ENCODE results near the gene MUC4.
"Not testable (repeated sequence)": the region's sequence is repeated elsewhere in the genome, so short reads cannot be mapped to it uniquely, and the experiment has no call there.

MUC4 gene

DNA sequence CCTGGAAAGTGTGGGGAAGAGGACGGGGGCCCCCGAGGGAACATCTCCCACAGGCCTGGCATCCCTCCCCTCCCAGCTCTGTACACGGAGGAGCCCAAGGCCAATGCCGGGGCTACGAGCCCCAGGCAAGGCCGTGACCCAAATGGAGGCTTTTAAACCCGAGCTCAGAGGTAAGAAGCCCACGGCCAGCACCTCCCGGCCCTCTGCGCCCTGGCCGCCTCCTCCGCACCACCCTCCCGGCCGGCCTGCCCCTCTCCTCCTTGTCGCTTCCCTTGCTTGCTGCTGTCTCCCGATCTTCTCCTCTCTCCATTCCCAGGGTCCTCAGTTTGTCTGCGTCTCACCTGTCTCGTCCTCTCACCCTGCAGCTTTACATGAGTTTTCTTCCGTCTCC lies 1.3 kb downstream of the MUC4 start:
- DNase-seq = no peak

DNA sequence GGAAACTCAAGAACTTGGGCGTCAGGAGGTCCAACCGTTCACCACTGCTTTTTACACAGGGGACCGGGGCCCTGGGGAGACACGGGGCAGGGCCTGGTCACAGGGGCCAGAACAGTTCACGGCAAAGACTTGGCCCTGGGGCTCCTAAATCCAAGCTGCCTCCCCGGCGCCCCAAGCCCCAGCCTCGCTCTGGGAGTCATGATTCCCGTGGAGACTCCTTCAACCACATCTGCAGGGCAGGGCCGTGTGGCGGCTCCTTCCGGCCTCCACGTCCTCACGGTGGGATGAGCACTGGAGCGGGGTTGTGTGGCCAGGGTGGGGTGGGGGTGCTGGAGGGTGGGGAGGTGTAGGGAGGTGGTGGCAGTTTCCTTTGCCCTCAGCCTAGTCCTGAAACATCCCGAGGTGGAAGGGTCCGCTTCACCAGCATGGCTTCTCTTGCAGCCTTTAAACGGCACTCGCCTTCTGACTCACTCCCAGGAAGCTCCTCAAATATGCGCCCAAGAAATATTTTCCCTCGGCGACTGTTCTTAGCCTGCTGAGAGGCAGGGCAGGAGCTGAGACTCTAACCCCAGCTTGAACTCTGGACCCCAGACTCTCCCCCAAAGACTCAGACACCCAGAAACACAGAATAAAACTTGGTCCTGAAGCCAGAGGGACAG lies 1.8 kb downstream of the MUC4 start:
- no peak for DNase-seq

DNA sequence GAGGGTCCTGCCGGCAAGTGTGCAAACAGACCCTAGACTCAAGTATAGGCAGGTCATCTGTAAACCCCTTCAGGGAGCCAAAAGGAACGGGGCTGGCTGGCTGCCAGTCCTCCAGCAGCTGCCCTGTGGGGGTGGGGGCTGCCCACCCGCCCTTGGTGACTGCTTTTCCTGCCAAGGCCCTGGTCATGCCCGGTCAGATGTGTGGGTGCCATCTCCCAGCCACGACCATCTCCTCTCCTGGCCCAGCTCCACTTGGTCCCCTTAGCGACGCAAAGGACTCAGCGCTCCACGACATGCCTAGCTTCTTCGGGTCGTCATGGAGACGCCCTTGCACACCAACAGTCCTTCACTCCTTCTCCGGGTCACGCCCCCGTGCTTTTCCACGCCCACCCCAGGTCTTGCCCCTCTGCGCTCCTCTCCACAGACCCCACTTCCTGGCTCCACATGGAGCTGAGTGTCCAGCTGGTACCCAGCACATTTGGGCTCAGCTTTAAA lies 2.4 kb downstream of the MUC4 start:
- DNase-seq = peak; percentile 72

DNA sequence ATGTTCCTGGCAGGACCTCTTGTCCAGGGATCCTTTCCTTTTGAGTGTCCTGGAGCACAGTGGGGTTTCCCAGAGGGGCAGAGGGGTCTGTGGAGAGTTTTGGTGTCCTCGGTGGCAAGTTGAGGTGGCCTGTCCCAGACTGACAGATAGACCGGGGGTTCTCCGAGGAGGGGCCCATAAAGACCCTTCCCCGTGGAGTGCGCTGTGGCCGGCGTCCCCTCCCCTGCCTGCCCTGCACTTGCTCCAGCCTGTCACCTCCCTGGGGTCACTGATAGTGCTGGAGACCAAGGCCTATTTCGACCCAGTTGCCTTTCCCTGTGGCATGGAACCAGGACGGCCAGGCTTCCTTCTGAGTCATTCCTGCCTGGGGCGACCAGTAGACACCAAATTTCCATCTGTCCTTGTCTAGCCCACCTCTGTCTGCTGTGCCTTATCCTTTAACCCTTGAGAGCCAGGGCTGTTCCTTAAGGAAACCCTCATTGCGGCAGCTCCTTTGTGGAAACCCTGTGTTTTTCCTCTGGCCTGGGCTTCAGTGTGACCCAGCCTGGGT lies 2.9 kb downstream of the MUC4 start:
- no peak for DNase-seq

DNA sequence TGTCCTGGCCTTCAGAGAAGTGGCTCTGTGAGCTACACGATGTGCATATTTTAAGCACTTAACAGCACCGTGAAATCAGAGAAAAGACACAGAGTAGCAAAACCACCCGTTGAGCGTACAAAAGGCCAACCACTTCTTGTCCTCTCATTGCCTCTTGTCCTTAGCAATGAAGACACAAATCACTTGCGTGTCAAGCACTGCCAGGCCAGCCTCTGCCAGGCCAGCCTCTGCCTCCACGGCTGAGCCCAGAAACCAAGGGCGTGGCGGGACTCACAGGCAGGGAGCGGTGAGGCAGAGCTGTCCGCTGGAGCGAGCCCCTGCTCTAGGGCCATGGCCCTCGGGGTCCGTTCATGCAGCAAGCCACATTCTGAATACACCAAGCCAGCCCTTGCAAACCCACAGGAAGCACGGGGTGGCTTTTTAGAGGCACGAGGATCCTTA lies 4.0 kb downstream of the MUC4 start:
- no peak for DNase-seq

DNA sequence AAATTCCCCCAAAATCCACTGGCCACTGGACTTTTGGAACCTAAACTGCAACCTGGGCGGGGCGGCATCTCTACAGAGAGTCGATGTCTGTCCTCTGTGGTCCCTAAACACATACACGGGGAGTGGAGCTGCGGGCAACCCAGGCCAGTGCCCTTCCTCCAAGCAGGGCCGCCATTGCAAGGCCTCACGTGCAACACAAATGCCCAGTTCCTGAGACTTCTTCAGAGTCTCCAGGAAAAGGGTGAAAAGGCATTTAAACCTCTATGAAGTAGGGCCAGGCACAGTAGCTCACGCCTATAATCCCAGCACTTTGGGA lies 4.9 kb downstream of the MUC4 start:
- no peak for DNase-seq

DNA sequence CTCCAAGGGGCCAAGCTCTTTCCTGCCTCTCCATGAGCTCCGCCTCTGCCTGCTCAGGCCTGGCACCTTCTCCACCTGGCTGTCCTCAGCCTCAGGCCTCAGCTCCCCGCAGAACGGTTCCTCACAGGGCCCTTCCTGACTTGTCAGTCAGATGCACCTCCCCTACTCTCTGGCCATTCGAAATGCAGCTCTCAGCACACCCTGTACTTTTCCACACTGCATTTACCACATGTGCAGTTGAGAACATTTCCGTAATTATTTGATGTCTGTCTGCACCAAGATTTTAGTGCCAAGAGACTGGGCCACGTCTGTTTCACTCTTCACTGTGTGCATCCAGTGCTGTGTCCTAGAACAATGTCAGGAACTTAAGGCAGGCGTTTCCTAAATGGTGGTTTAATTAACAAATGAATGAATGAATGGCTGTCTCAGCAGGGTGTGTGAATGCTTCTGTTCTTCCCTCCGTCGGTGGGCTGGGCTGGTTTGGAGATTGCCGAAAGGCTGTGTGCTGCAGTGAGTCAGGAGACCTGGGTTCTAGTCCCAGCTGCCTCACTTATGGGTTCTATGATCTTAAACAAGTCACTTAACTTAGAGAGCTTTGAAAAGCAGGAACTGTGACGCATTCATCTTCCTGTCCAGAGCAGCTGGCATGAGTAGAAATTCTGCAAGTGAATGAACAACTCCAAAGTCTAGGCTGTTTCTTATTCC lies 5.4 kb downstream of the MUC4 start:
- no peak for DNase-seq

GRCh38 chr3:195805588-195805987 lies 6.1 kb downstream of the MUC4 start:
- not testable (repeated sequence) for DNase-seq

GRCh38 chr3:195805181-195805580 lies 6.5 kb downstream of the MUC4 start:
- DNase-seq = no peak

DNA sequence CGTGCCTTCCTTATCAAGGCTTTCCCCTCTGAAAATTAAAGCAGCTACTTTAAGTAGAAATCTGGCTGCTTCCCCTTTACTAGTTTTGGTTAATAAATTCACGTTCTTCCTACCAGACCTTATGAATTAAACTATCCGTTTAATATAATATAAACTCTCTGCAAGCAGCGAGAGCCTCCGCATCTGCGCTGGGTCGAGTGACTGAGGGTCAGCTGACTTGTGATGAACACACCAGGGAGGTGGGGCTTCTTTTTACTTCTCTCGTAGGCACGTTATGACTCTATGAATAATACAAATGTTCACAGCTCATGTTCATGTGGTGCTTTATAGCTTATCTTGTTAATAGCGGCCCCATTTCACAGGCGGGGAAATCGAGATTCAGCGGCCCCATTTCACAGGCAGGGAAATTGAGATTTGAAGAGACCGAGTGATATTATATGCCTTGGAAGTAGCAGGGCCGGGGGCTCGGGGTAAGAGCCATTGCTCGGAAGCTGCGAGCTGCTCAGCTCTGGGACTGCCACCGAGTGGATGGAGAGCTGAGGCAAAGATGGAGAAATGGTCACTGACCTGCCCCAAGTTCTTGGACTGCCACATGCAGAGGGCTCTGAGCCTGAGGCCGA lies 8.3 kb downstream of the MUC4 start:
- DNase-seq = no peak

GRCh38 chr3:195802795-195803194 lies 8.9 kb downstream of the MUC4 start:
- DNase-seq = no peak

DNA sequence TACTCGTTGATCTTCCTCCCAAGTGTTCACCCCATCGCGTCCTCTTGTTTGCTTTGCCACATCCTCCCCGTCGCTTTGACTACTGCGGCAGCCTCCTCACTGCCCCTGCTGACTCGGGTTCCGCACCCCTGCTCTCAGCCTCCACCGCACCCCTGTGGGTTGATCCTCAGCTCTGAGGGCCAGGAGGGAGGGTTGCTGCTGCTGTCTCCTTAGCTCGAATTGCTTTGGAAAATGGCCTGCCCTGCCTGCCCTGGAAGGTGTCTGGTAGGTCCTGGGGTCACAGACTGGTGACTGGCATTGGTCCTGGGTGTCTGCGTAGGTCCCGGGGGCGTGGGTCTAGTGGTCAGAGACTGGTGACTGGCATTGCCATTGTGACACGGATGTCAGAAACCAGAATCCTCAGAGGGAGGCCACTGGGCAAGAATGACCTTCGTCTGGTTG lies 9.4 kb downstream of the MUC4 start:
- no peak for DNase-seq

GRCh38 chr3:195801251-195802183 lies 10.2 kb downstream of the MUC4 start:
- DNase-seq = no peak

DNA sequence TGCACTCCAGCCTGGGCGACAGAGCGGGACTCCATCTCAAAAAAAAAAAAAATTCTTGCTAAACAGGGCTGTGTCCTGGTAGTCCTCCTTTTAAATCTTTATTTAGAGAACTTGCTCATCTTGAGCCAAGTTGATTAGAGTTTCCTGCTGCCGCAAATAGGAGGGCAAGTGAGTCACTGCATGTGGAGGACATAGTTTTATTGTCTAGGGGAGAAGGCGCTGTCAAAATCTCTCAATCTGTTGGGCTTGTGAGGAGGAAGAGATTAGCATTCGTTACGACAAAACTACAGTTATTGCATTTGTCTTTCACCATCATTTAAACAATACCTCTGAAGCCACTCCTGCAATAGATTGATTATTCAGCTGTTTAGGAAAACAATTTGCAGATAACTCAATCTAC lies 11.5 kb downstream of the MUC4 start:
- no peak for DNase-seq

DNA sequence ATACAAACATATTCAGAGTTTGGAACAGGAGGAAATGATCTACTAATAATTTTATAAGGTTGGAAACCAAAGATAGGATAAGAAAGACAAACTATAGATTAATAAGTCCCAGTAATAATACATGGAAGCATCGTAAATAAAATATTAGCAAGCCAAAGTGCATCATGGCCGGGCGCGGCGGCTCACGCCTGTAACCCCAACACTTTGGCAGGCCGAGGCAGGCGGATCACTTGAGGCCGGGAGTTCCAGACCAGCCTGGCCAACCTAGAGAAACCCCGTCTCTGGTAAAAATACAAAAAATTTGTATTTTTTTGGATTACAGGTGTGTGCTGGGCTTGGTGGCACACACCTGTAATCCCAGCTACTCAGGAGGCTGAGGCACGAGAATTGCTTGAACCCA lies 14.9 kb downstream of the MUC4 start:
- DNase-seq = no peak

- DNase-seq = no peak
Observed at GRCh38 chr3:195794708-195795107, 17.0 kb downstream of the MUC4 start.

GRCh38 chr3:195792621-195793020 lies 19.1 kb downstream of the MUC4 start:
- not testable (repeated sequence) for DNase-seq

DNA sequence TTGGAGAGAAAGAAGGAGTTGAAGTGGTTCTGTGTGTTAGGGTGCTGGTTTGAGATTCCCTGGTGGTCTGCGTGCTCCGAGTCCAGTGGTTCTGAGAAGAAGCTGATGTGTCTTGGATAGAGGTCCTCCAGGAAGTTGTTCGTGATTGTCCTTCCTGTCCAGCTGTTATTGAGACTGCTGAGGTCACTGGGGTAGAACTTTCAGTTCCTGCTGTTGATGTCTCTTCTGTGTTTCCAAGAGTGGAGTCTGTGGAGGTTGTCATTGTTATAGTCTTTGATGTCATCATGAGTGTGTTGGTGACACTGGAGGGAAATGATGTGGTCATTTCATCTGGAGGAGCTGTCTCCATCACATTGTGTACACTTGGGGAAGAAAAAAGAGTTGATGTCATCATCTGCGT lies 20.8 kb downstream of the MUC4 start:
- DNase-seq = no peak

GRCh38 chr3:195788711-195789581 lies 22.8 kb downstream of the MUC4 start:
- no peak for DNase-seq

- DNase-seq = not testable (repeated sequence)
Observed at GRCh38 chr3:195785781-195786405, 25.8 kb downstream of the MUC4 start.

GRCh38 chr3:195784031-195784430 lies 27.7 kb downstream of the MUC4 start:
- not testable (repeated sequence) for DNase-seq

Measured in NCI-H1105 treated with DMSO at 0.1 percent for 48 hours (cell line).